GM18858 (cell line): ENCODE measurements around the gene PDILT.
"Not testable (repeated sequence)": the region's sequence is repeated elsewhere in the genome, so short reads cannot be mapped to it uniquely, and the experiment has no call there.

Experiments used
- ATAC-seq: cut with Tn5 transposase; IDR thresholded peaks from one replicate; pipeline ENCODE4 v1.9.1; 2021; ENCODE audit not compliant: unreplicated experiment

The PDILT gene

GRCh38 chr16:20404637-20405036, at the start of gene PDILT:
PDILT (minus strand) TSS chr16:20404737; CDS start chr16:20399300, 5,437 bp downstream.
- ATAC-seq, result no peak

- ATAC-seq, result not testable (repeated sequence)
Observed at GRCh38 chr16:20453633-20454032, 49.1 kb upstream of the PDILT start.

- ATAC-seq, result not testable (repeated sequence)
Observed at GRCh38 chr16:20451364-20451763, 46.8 kb upstream of the PDILT start, which contains the start of gene ACSM2A. ACSM2A (plus strand) TSS chr16:20451521; CDS start chr16:20460115, 8,594 bp downstream.

- not testable (repeated sequence) for ATAC-seq
Observed at GRCh38 chr16:20446652-20447393, 42.3 kb upstream of the PDILT start.

- not testable (repeated sequence) for ATAC-seq
Observed at GRCh38 chr16:20441859-20442258, 37.3 kb upstream of the PDILT start.

GRCh38 chr16:20441191-20441590, 36.7 kb upstream of the PDILT start:
- no peak for ATAC-seq

- not testable (repeated sequence) for ATAC-seq
Observed at GRCh38 chr16:20440731-20441130, 36.2 kb upstream of the PDILT start.

GRCh38 chr16:20439820-20440231, 35.3 kb upstream of the PDILT start:
- ATAC-seq, result not testable (repeated sequence)

GRCh38 chr16:20438950-20439349, 34.4 kb upstream of the PDILT start:
- not testable (repeated sequence) for ATAC-seq

- no peak for ATAC-seq
Observed at GRCh38 chr16:20430948-20431347, 26.4 kb upstream of the PDILT start.

- ATAC-seq, result not testable (repeated sequence)
Observed at GRCh38 chr16:20430480-20430879, 25.9 kb upstream of the PDILT start.

GRCh38 chr16:20429499-20429898, 25.0 kb upstream of the PDILT start:
- ATAC-seq, result not testable (repeated sequence)

- ATAC-seq, result not testable (repeated sequence)
Observed at GRCh38 chr16:20427401-20427797, 22.9 kb upstream of the PDILT start.

GRCh38 chr16:20424129-20424866, 19.8 kb upstream of the PDILT start:
- no peak for ATAC-seq

GRCh38 chr16:20423772-20424128, 19.2 kb upstream of the PDILT start:
- ATAC-seq, result not testable (repeated sequence)

- ATAC-seq, result not testable (repeated sequence)
Observed at GRCh38 chr16:20421748-20422147, 17.2 kb upstream of the PDILT start.

- ATAC-seq, result not testable (repeated sequence)
Observed at GRCh38 chr16:20419093-20419492, 14.6 kb upstream of the PDILT start.

- no peak for ATAC-seq
Observed at GRCh38 chr16:20415541-20415940, 11.0 kb upstream of the PDILT start.

- no peak for ATAC-seq
Observed at GRCh38 chr16:20411055-20411454, 6.5 kb upstream of the PDILT start.

- no peak for ATAC-seq
Observed at GRCh38 chr16:20410121-20410723, 5.7 kb upstream of the PDILT start.

- ATAC-seq, result no peak
Observed at GRCh38 chr16:20409398-20410120, 5.0 kb upstream of the PDILT start, which contains the start of gene ACSM5. ACSM5 (plus strand) TSS chr16:20409534; CDS start chr16:20411485, 1,951 bp downstream.
